OCI-LY1 (cell line): ENCODE measurements around the gene ALDOB.

Experiments
- EZH2 ChIP-seq: fragments of 200-600 bp; sonication (generic), shearing (Covaris generic); IDR thresholded peaks from 2 replicates; pipeline ENCODE4 v1.8.0; 2017; ENCODE audit warnings: borderline replicate concordance, mixed run types, mild to moderate bottlenecking, antibody characterized with exemption, low read length, moderate library complexity, mixed read lengths
- TF ChIP-seq, protein P1 (sequence below): fragments of 200-600 bp; sonication (generic), shearing (Covaris generic); IDR thresholded peaks from 2 replicates; pipeline ENCODE4 v1.5.1; 2017; ENCODE audit warnings: mild to moderate bottlenecking, antibody characterized with exemption, low read length, moderate library complexity, mixed read lengths

DNA sequence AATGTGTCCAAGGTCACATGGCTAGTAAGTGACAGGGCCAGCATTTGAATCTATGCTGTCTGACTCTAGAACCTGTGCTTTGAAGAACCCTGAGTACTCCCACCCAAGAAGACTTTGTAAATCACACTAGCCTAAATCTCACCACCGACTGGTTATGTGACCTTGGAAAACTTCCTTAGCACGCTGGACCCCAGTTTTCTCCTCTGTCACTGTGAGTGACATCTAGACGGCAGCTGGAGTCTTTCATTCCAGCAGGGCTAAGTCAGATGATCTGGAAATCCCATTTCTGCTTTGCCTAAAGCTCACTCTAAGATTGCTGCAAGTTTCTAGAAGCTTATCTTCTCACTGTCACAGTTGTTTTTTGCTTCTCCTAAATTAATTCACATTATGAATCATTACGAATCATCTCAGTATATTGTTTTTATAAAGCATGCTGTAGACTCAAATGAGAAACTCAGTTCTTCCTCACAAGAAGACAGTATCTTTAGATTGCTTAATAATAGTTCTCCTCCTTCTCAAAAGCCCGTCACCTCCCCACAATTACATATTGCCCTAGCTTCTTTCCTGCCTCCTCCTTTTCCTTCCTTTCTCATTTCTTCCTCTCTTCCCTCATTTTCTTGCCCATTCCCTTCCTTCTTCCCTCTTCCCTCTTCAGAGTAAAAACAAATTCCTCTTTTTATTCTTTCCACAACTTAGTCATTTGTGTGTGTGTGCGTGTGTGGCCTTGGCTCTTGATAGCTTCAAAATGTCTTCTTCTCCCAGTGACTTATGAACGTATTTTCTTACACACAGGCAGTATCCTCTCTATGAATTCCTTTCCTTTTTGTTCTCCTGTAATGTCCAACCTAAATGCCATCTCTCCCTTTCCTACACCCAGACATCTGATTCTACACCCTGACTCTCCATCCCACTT, 16.8 kb downstream of the ALDOB start:
- TF ChIP-seq, protein P1, sequence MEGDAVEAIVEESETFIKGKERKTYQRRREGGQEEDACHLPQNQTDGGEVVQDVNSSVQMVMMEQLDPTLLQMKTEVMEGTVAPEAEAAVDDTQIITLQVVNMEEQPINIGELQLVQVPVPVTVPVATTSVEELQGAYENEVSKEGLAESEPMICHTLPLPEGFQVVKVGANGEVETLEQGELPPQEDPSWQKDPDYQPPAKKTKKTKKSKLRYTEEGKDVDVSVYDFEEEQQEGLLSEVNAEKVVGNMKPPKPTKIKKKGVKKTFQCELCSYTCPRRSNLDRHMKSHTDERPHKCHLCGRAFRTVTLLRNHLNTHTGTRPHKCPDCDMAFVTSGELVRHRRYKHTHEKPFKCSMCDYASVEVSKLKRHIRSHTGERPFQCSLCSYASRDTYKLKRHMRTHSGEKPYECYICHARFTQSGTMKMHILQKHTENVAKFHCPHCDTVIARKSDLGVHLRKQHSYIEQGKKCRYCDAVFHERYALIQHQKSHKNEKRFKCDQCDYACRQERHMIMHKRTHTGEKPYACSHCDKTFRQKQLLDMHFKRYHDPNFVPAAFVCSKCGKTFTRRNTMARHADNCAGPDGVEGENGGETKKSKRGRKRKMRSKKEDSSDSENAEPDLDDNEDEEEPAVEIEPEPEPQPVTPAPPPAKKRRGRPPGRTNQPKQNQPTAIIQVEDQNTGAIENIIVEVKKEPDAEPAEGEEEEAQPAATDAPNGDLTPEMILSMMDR, result no peak
- TF ChIP-seq EZH2, result no peak
